Gastrocnemius medialis (tissue), 4 donors: ENCODE results near the gene UQCRH.
"Not testable (repeated sequence)": the region's sequence is repeated elsewhere in the genome, so short reads cannot be mapped to it uniquely, and the experiment has no call there.

Experiments
- POLR2A ChIP-seq, 2 donors: fragments of 450-650 bp; IDR thresholded peaks; one replicate each; pipeline ENCODE4 v1.6.1; 2017; ENCODE audit warnings: antibody characterized with exemption in 2 of 2, mild to moderate bottlenecking in 2 of 2, moderate library complexity in 2 of 2
- TF ChIP-seq, protein P1 (sequence below), 5 experiments: fragments of 450-650 bp in 3 of 5; fragments of 200-600 bp in 2 of 5; sonication (generic) in 2 of 5; IDR thresholded peaks in 4 of 5; conservative IDR thresholded peaks in 1 of 5; 1 replicate in 4 of 5; 2 replicates in 1 of 5; pipeline ENCODE4 v1.5.1; 2016 to 2019; ENCODE audit warnings: antibody characterized with exemption in 5 of 5, mild to moderate bottlenecking in 3 of 5, moderate library complexity in 3 of 5

DNA sequence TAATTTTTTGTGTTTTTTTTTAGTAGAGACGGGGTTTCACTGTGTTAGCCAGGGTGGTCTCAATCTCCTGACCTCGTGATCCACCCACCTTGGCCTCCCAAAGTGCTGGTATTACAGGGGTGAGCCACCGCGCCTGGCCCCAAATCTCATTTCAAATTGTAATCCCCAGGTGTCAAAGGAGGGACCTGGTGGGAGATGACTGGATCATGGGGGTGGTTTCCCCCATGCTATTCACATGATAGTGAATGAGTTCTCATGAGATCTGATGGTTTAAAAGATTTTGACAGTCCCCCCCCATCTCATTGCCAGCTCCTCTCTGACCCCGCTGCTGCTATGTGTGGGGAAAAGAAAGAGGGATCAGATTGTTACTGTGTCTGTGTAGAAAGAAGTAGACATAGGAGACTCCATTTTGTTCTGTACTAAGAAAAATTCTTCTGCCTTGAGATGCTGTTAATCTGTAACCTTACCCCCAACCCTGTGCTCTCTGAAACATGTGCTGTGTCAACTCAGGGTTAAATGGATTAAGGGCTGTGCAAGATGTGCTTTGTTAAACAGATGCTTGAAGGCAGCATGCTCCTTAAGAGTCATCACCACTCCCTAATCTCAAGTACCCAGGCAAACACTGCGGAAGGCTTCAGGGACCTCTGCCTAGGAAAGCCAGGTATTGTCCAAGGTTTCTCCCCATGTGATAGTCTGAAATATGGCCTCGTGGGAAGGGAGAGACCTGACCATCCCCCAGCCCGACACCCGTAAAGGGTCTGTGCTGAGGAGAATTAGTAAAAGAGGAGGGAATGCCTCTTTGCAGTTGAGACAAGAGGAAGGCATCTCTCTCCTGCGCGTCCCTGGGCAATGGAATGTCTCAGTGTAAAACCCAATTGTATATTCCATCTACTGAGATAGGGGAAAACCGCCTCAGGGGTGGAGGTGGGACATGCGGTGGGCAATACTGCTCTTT, 16.7 kb downstream of the UQCRH start:
- not testable (repeated sequence) for TF ChIP-seq POLR2A (IDR thresholded peaks at IDR 0.05)
- TF ChIP-seq, protein P1, sequence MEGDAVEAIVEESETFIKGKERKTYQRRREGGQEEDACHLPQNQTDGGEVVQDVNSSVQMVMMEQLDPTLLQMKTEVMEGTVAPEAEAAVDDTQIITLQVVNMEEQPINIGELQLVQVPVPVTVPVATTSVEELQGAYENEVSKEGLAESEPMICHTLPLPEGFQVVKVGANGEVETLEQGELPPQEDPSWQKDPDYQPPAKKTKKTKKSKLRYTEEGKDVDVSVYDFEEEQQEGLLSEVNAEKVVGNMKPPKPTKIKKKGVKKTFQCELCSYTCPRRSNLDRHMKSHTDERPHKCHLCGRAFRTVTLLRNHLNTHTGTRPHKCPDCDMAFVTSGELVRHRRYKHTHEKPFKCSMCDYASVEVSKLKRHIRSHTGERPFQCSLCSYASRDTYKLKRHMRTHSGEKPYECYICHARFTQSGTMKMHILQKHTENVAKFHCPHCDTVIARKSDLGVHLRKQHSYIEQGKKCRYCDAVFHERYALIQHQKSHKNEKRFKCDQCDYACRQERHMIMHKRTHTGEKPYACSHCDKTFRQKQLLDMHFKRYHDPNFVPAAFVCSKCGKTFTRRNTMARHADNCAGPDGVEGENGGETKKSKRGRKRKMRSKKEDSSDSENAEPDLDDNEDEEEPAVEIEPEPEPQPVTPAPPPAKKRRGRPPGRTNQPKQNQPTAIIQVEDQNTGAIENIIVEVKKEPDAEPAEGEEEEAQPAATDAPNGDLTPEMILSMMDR (IDR thresholded peaks at IDR 0.05 in 4 of 5, conservative IDR thresholded peaks at IDR 0.05 in 1 of 5): not testable (repeated sequence)
